A673 (cell line): ENCODE results near the gene FHIT. TPM values are rescaled to one million over a fixed set of nuclear protein-coding genes. Genes with fewer than 3 reads are reported as not detected.

ENCODE experiments used
- BruUV-seq: library from RNA; stranded (reverse); fragments of 400-500 nt; replicated peaks from 2 replicates; lab custom pipeline; 2021; lab: Mats Ljungman, UMichigan
- CTCF ChIA-PET: fragments of 300-600 bp; sonication (Branson Sonifier 250); formaldehyde crosslinking; loops from one replicate; lab custom pipeline; 2022; ENCODE audit warnings: antibody characterized with exemption; lab: Charles Lee
- POLR2A ChIA-PET: fragments of 300-600 bp; sonication (Branson Sonifier 250); formaldehyde crosslinking; loops from one replicate; lab custom pipeline; 2022; ENCODE audit warnings: antibody characterized with exemption; ENCODE audit not compliant: low non-redundant PET; lab: Charles Lee
- DNase-seq: peaks from one replicate; pipeline ENCODE4 v3.0.0-alpha.2; 2015; ENCODE audit warnings: low spot score
- H3K27ac ChIP-seq: fragments of 200-600 bp; sonication (generic); 2 replicates; pipeline ENCODE4 v1.5.1; 2016; ENCODE audit warnings: mixed run types, low read depth, mild to moderate bottlenecking, mixed read lengths, antibody characterized with exemption, low read length; ENCODE audit not compliant: poor library complexity, severe bottlenecking
- H3K27me3 ChIP-seq: fragments of 200-600 bp; sonication (generic); replicated peaks from 2 replicates; pipeline ENCODE4 v1.6.1; 2017; ENCODE audit warnings: mixed run types, low read depth, mild to moderate bottlenecking, mixed read lengths, antibody characterized with exemption, low read length; ENCODE audit not compliant: insufficient read depth, poor library complexity
- H3K36me3 ChIP-seq: fragments of 200-600 bp; sonication (generic); 2 replicates; pipeline ENCODE4 v1.6.1; 2016; ENCODE audit warnings: mixed run types, mild to moderate bottlenecking, mixed read lengths, antibody characterized with exemption, low read length; ENCODE audit not compliant: insufficient read depth, poor library complexity, severe bottlenecking
- H3K4me1 ChIP-seq: fragments of 200-600 bp; sonication (generic); 2 replicates; pipeline ENCODE4 v1.6.1; 2017; ENCODE audit warnings: mixed run types, mild to moderate bottlenecking, mixed read lengths, antibody characterized with exemption, low read length; ENCODE audit not compliant: insufficient read depth, poor library complexity, severe bottlenecking
- H3K4me3 ChIP-seq: fragments of 200-600 bp; sonication (generic); 2 replicates; pipeline ENCODE4 v1.5.1; 2016; ENCODE audit warnings: low read depth, mixed run types, mild to moderate bottlenecking, mixed read lengths, low read length; ENCODE audit not compliant: poor library complexity, severe bottlenecking
- H3K9me3 ChIP-seq: fragments of 200-600 bp; sonication (generic); 2 replicates; pipeline ENCODE4 v1.6.1; 2016; ENCODE audit warnings: mixed run types, low read depth, mild to moderate bottlenecking, mixed read lengths, antibody characterized with exemption, low read length; ENCODE audit not compliant: poor library complexity, severe bottlenecking
- CTCF ChIP-seq: fragments of 300-800, 200-600 bp; sonication (generic); conservative IDR thresholded peaks from 2 replicates; pipeline ENCODE4 v1.5.1; 2017; ENCODE audit warnings: low read depth, mild to moderate bottlenecking, antibody characterized with exemption, low read length, moderate library complexity, mixed read lengths
- EZH2 ChIP-seq: fragments of 200-600 bp; sonication (generic); IDR thresholded peaks from 2 replicates; pipeline ENCODE4 v1.6.1; 2017; ENCODE audit warnings: borderline replicate concordance, low read depth, mild to moderate bottlenecking, mixed read lengths, antibody characterized with exemption, low read length; ENCODE audit not compliant: poor library complexity, severe bottlenecking
- intact Hi-C: fragments of 100-400 bp; cut with micrococcal nuclease; formaldehyde crosslinking; loops from one replicate; pipeline ENCODE4 v1.10.0; 2022; ENCODE audit not compliant: unreplicated experiment
- total RNA-seq: library from RNA; stranded (reverse); gene quantifications from 2 replicates; pipeline ENCODE4 v1.2.3, GENCODE V29; 2021

The FHIT gene
- total RNA-seq, 1 experiment from 2014 or later: not detected

GRCh38 chr3:61257148-61257547 lies 5.9 kb upstream of the FHIT start:
- DNase-seq: no peak
- Histone ChIP-seq H3K4me3 (no peak overlapping the region), H3K36me3 (no peaks in the 10 kb centered on the region), H3K27me3 (no peaks in the 10 kb centered on the region), H3K4me1 (no peaks in the 10 kb centered on the region), H3K9me3 (no peaks in the 10 kb centered on the region), H3K27ac (no peak overlapping the region)
- no TSS peak for BruUV-seq
- ChIA-PET POLR2A (no interaction called here), CTCF (no interaction called here)
- intact Hi-C loops: no loop called here
- no peak for TF ChIP-seq CTCF
- TF ChIP-seq EZH2: no peak

DNA sequence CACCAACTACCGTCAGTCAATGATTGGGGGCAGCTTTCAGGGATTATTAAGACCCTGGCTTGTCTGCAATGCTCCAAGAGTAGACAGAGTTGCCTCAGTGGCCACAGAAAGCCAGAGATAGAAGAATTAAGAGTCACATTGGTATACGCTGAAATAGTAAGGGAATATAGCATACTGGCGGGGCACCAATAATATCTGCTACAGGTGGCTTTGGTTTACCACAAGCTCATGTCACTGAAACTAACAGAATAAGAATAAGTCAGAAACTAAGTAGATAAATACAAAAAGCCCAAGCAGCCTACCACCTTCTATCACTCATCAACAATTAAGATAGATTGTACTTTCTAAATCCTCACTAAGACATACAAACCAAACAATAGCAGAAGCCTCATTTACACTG lies 2.5 kb upstream of the FHIT start:
- ChIA-PET CTCF (no interaction called here), POLR2A (no interaction called here)
- Histone ChIP-seq H3K27ac (no peak overlapping the region), H3K4me3 (no peak overlapping the region), H3K9me3 (no peaks in the 10 kb centered on the region), H3K36me3 (no peaks in the 10 kb centered on the region), H3K27me3 (no peaks in the 10 kb centered on the region), H3K4me1 (no peaks in the 10 kb centered on the region)
- DNase-seq: no peak
- intact Hi-C loops: no loop called here
- BruUV-seq: no TSS peak
- no peak for TF ChIP-seq EZH2
- TF ChIP-seq CTCF: no peak

GRCh38 chr3:61252836-61253235 lies 1.6 kb upstream of the FHIT start:
- no TSS peak for BruUV-seq
- no peak for DNase-seq
- intact Hi-C loops: no loop called here
- TF ChIP-seq CTCF (no peak), EZH2 (no peak)
- Histone ChIP-seq H3K36me3 (no peaks in the 10 kb centered on the region), H3K9me3 (no peaks in the 10 kb centered on the region), H3K27me3 (no peaks in the 10 kb centered on the region), H3K4me1 (no peaks in the 10 kb centered on the region), H3K27ac (no peak overlapping the region), H3K4me3 (no peak overlapping the region)
- CTCF ChIA-PET: no interaction called here
- POLR2A ChIA-PET: no interaction called here
